DMS53 treated with DMSO at 0.1 percent for 48 hours (cell line): Measurements from ENCODE around the gene RPL36.
A peak's percentile ranks its signal among the peaks of the same experiment; 100 is the strongest.

Experiments used
- DNase-seq: peaks from one replicate; lab custom pipeline; 2025; ENCODE audit not compliant: unreplicated experiment; lab: John Stamatoyannopoulos, UW

RPL36 gene

GRCh38 chr19:5690125-5690954, at the start of gene RPL36:
Gene RPL36 (plus strand): TSS chr19:5690295. CDS start chr19:5690508, 213 bp downstream.
- peak; percentile 77 for DNase-seq

GRCh38 chr19:5641171-5641570, 48.9 kb upstream of the RPL36 start:
- DNase-seq = no peak

- no peak for DNase-seq
These were observed 47.9 kb upstream of the RPL36 start for GRCh38 chr19:5642204-5642603.

GRCh38 chr19:5643060-5643459, 47.0 kb upstream of the RPL36 start:
- DNase-seq = no peak

GRCh38 chr19:5644037-5644436, 46.1 kb upstream of the RPL36 start:
- no peak for DNase-seq

- no peak for DNase-seq
These were observed 44.7 kb upstream of the RPL36 start for GRCh38 chr19:5645409-5645808.

- DNase-seq = no peak
These were observed 43.4 kb upstream of the RPL36 start for GRCh38 chr19:5646703-5647102.

- no peak for DNase-seq
These were observed 41.6 kb upstream of the RPL36 start for GRCh38 chr19:5648464-5648863.

- DNase-seq = no peak
These were observed 38.7 kb upstream of the RPL36 start for GRCh38 chr19:5651361-5651760.

GRCh38 chr19:5652261-5652660, 37.8 kb upstream of the RPL36 start:
- DNase-seq = no peak

- DNase-seq = no peak
These were observed 35.2 kb upstream of the RPL36 start for GRCh38 chr19:5654931-5655330.

- DNase-seq = no peak
These were observed 34.7 kb upstream of the RPL36 start for GRCh38 chr19:5655412-5655811.

GRCh38 chr19:5661483-5661882, 28.6 kb upstream of the RPL36 start:
- DNase-seq = no peak

- no peak for DNase-seq
These were observed 26.2 kb upstream of the RPL36 start for GRCh38 chr19:5663904-5664303.

- DNase-seq = no peak
These were observed 25.6 kb upstream of the RPL36 start for GRCh38 chr19:5664515-5664914.

GRCh38 chr19:5665781-5666513, 24.1 kb upstream of the RPL36 start:
- DNase-seq = no peak

- DNase-seq = no peak
These were observed 23.0 kb upstream of the RPL36 start for GRCh38 chr19:5666921-5667610.

GRCh38 chr19:5667751-5668271, 22.3 kb upstream of the RPL36 start:
- no peak for DNase-seq

- DNase-seq = no peak
These were observed 20.9 kb upstream of the RPL36 start for GRCh38 chr19:5669212-5669611.

GRCh38 chr19:5671600-5671999, 18.5 kb upstream of the RPL36 start:
- DNase-seq = no peak

GRCh38 chr19:5672708-5673459, 17.2 kb upstream of the RPL36 start:
- DNase-seq = no peak
